Astrocyte (in vitro differentiated cells and primary cell): ENCODE results near the gene CEMP1. TPM values are rescaled to one million over a fixed set of nuclear protein-coding genes. Genes with fewer than 3 reads are reported as not detected.

Experiments
- DNase-seq: peaks from one replicate; pipeline ENCODE4 v3.0.0-alpha.2; 2010; ENCODE audit warnings: low read depth
- FAIRE-seq: peaks from 2 replicates; lab custom pipeline; 2011; peaks lifted over from hg19 to GRCh38; lab: Jason Lieb, UNC
- H2AFZ ChIP-seq: 2 replicates; pipeline ENCODE4 v1.6.0; 2012; ENCODE audit warnings: low read depth, low read length, inconsistent platforms
- H3K27ac ChIP-seq: 2 replicates; pipeline ENCODE4 v1.5.1; 2011; ENCODE audit warnings: low read depth, low read length, inconsistent platforms
- H3K27me3 ChIP-seq: 2 replicates; pipeline ENCODE4 v1.6.0; 2011; ENCODE audit warnings: low read length, inconsistent platforms; ENCODE audit not compliant: insufficient read depth
- H3K36me3 ChIP-seq: 2 replicates; pipeline ENCODE4 v1.5.1; 2011; ENCODE audit warnings: low read length, inconsistent platforms; ENCODE audit not compliant: insufficient read depth
- H3K4me1 ChIP-seq: 2 replicates; pipeline ENCODE4 v1.5.1; 2011; ENCODE audit warnings: low read length, inconsistent platforms; ENCODE audit not compliant: insufficient read depth
- H3K4me2 ChIP-seq: 2 replicates; pipeline ENCODE4 v1.6.0; 2012; ENCODE audit warnings: low read length, inconsistent platforms
- H3K4me3 ChIP-seq: 2 replicates; pipeline ENCODE4 v1.5.1; 2011; ENCODE audit warnings: low read depth, mild to moderate bottlenecking, low read length, inconsistent platforms; ENCODE audit not compliant: insufficient read depth
- H3K79me2 ChIP-seq: 2 replicates; pipeline ENCODE4 v1.6.0; 2012; ENCODE audit warnings: mild to moderate bottlenecking, low read length, inconsistent platforms; ENCODE audit not compliant: insufficient read depth
- H3K9ac ChIP-seq: 2 replicates; pipeline ENCODE4 v1.6.0; 2012; ENCODE audit warnings: mild to moderate bottlenecking, low read length, inconsistent platforms
- H3K9me3 ChIP-seq: 2 replicates; pipeline ENCODE4 v1.5.1; 2012; ENCODE audit warnings: low read depth, mild to moderate bottlenecking, low read length, inconsistent platforms; ENCODE audit not compliant: insufficient read depth
- H4K20me1 ChIP-seq: 2 replicates; pipeline ENCODE4 v1.6.0; 2012; ENCODE audit warnings: low read length, inconsistent platforms; ENCODE audit not compliant: insufficient read depth
- H3K27ac Mint-ChIP-seq: one replicate; pipeline ENCODE4 v1.8.0; 2021; ENCODE audit warnings: mild to moderate bottlenecking, mixed read lengths; ENCODE audit not compliant: unreplicated experiment
- H3K27me3 Mint-ChIP-seq: one replicate; pipeline ENCODE4 v1.8.0; 2021; ENCODE audit warnings: low read depth, mixed read lengths; ENCODE audit not compliant: unreplicated experiment
- H3K36me3 Mint-ChIP-seq: one replicate; pipeline ENCODE4 v1.8.0; 2021; ENCODE audit warnings: low read depth, mixed read lengths; ENCODE audit not compliant: unreplicated experiment
- H3K4me1 Mint-ChIP-seq: one replicate; pipeline ENCODE4 v1.8.0; 2021; ENCODE audit warnings: low read depth, mixed read lengths; ENCODE audit not compliant: unreplicated experiment
- H3K4me3 Mint-ChIP-seq: one replicate; pipeline ENCODE4 v1.8.0; 2021; ENCODE audit warnings: mild to moderate bottlenecking, moderate library complexity, mixed read lengths; ENCODE audit not compliant: unreplicated experiment
- H3K9me3 Mint-ChIP-seq: one replicate; pipeline ENCODE4 v1.8.0; 2021; ENCODE audit warnings: mild to moderate bottlenecking, mixed read lengths; ENCODE audit not compliant: unreplicated experiment
- EZH2 ChIP-seq: IDR thresholded peaks from 2 replicates; pipeline ENCODE4 v1.6.1; 2012; ENCODE audit warnings: mild to moderate bottlenecking, low read length, inconsistent platforms; ENCODE audit not compliant: insufficient read depth
- total RNA-seq: library from RNA; stranded (reverse); gene quantifications from 2 replicates; pipeline ENCODE4 v1.2.1, GENCODE V29; 2021
- TF ChIP-seq, protein P1 (sequence below): IDR thresholded peaks from 2 replicates; pipeline ENCODE4 v1.5.1; 2011; ENCODE audit warnings: low read depth, mild to moderate bottlenecking, inconsistent platforms, low read length, moderate library complexity; ENCODE audit not compliant: insufficient read depth

Gene CEMP1
- total RNA-seq, 1 donor from 2014 or later, result not detected

DNA sequence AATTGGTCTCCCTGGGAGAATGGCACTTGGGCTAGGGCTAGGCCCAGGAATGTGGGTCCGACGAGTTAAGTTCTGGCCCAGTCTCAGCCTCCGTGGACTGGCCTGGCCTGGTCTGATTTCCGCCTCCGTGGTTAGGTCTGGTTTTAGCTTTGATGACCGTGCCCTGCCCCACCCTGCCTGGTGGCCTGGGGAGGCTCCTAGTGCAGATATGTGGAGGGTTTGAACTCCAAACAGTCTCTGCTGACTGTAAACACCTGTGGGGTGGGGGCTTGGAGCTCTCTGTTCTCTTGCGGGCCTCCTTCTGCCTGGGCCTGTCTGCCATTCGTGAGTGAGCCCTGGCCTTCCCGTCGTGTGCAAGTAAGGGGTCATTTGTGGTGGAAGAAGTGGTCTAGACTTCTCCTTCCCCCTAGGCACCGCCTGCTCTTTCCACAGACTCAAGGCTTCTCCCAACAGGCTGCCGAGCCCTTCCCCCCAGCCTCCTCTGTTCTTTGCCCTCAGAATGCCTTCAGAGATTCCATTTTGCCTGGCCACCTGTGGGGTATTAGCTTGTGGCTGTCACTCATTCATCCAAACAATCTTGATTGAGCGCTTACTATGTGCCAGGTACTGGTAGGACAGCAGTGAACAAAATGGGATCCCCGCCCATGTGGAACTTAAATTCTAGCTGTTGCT is 15.9 kb downstream of the CEMP1 start:
- no peaks in the 10 kb centered on the region for H3K27me3 ChIP-seq
- H3K4me2 ChIP-seq, result peak overlapping the region; percentile 99
- H3K36me3 Mint-ChIP-seq, result peaks cover 10% of the 10 kb centered on the region
- H3K27ac ChIP-seq, result peak overlapping the region; percentile 82
- no peak overlapping the region for H2AFZ ChIP-seq
- H3K4me1 ChIP-seq, result peaks cover 43% of the 10 kb centered on the region
- no peak for DNase-seq
- no peaks in the 10 kb centered on the region for H3K9me3 Mint-ChIP-seq
- peak overlapping the region; percentile 94 for H3K27ac Mint-ChIP-seq
- H3K4me3 Mint-ChIP-seq, result peak overlapping the region; percentile 97
- H3K4me3 ChIP-seq, result peak overlapping the region; percentile 88
- peaks cover 37% of the 10 kb centered on the region for H3K4me1 Mint-ChIP-seq
- no peak for FAIRE-seq
- H3K27me3 Mint-ChIP-seq, result no peaks in the 10 kb centered on the region
- H3K9ac ChIP-seq, result peak overlapping the region; percentile 95
- H3K79me2 ChIP-seq, result peaks cover 57% of the 10 kb centered on the region
- peaks cover 2% of the 10 kb centered on the region for H3K36me3 ChIP-seq
- no peaks in the 10 kb centered on the region for H3K9me3 ChIP-seq
- H4K20me1 ChIP-seq, result peaks cover 57% of the 10 kb centered on the region
- no peak for TF ChIP-seq EZH2
- TF ChIP-seq, protein P1, sequence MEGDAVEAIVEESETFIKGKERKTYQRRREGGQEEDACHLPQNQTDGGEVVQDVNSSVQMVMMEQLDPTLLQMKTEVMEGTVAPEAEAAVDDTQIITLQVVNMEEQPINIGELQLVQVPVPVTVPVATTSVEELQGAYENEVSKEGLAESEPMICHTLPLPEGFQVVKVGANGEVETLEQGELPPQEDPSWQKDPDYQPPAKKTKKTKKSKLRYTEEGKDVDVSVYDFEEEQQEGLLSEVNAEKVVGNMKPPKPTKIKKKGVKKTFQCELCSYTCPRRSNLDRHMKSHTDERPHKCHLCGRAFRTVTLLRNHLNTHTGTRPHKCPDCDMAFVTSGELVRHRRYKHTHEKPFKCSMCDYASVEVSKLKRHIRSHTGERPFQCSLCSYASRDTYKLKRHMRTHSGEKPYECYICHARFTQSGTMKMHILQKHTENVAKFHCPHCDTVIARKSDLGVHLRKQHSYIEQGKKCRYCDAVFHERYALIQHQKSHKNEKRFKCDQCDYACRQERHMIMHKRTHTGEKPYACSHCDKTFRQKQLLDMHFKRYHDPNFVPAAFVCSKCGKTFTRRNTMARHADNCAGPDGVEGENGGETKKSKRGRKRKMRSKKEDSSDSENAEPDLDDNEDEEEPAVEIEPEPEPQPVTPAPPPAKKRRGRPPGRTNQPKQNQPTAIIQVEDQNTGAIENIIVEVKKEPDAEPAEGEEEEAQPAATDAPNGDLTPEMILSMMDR, result no peak

DNA sequence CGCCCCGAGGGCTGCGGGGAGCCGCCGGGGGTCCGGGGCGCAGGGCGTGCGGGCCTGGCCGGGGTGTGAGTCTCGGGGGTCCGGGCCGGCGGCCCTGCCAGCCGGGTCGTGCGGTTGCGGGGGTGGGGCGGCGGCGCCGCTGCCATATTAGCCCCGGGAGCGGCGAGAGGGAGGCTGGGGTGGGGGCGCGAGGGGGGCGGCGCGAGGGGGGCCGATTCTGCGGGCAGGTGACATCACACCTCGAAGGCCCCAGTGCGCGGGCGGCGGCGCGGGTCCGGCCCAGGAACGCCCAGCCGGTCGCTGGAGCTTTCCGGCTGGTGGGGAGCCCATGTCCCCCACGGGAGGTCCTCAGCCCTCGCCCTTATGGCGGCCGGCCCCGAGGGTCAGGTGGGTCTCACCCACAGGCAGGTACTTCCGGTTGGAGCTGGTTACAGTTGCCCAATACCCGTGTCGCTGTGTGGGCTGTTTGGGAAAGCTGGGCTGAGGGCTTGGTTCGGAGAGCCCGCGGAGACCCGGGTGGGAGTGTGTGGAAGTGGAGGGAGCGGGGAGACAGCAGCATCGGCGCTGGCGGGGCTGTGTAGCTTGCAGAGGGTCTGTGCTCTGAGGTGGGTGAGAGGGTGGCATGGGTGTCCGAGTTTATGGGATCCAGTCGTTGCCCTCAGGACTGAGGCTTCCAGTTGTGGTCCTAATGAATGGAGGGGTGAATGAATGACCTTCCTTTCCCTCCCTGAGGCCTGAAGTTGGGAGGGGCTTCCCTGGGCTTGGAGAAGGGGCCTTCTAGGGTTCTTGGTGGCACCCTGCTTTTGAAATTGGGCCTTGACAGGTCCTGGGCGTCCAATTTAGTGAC is 16.7 kb downstream of the CEMP1 start:
- Histone ChIP-seq H3K4me2 (peak overlapping the region; percentile 99), H3K79me2 (peaks cover 55% of the 10 kb centered on the region), H4K20me1 (peaks cover 52% of the 10 kb centered on the region), H3K27ac (peak overlapping the region; percentile 82), H3K4me1 (peaks cover 42% of the 10 kb centered on the region), H2AFZ (no peak overlapping the region), H3K27me3 (no peaks in the 10 kb centered on the region), H3K4me3 (peak overlapping the region; percentile 88), H3K36me3 (peaks cover under 1% of the 10 kb centered on the region), H3K9me3 (no peaks in the 10 kb centered on the region), H3K9ac (peak overlapping the region; percentile 95)
- Mint-ChIP-seq H3K9me3 (no peaks in the 10 kb centered on the region), H3K27me3 (peaks cover 1% of the 10 kb centered on the region), H3K4me3 (peak overlapping the region; percentile 97), H3K4me1 (peaks cover 32% of the 10 kb centered on the region), H3K36me3 (peaks cover 8% of the 10 kb centered on the region), H3K27ac (peak overlapping the region; percentile 94)
- no peak for DNase-seq
- no peak for FAIRE-seq
- TF ChIP-seq, protein P1, result no peak
- TF ChIP-seq EZH2, result no peak
